ENCODE measurements around the gene ASAP2. TPM values are rescaled to one million over a fixed set of nuclear protein-coding genes. Genes with fewer than 3 reads are reported as not detected.

The ASAP2 gene
- total RNA-seq, 1 donor from 2014 or later: 10.0 TPM

DNA sequence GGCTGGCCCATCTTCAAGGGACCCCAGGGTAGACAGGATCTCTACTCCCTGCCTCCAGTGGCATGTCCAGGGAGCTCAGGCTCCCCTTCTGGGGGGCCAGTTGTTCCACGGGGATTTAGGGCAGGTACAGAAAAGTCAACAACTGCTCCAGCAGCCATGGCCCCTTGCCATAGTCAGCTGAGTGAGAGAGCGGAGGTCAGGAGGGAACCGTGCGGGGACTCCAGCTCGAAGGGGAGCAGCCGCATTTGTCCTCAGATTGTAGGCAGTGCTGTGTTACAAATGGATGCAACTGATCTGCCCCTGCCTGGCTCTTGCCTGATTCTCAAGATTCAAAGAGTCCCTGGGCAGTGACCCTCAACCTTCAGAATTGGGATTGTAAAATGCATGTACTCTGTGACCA, 166.9 kb downstream of the ASAP2 start:
- H3K9me3 ChIP-seq (replicated peaks): no peaks in the 10 kb centered on the region
- DNase-seq: no peak
- peaks cover 19% of the 10 kb centered on the region for H3K4me1 ChIP-seq
- no peak overlapping the region for H3K4me3 ChIP-seq
- H3K27ac ChIP-seq (replicated peaks): no peak overlapping the region
- H3K27me3 ChIP-seq (ENCODE audit: low read depth): no peaks in the 10 kb centered on the region
- intact Hi-C loops (cut with micrococcal nuclease): no loop called here
- TF ChIP-seq CTCF (IDR thresholded peaks at IDR 0.05; ENCODE audit: borderline replicate concordance): no peak
- peaks cover 55% of the 10 kb centered on the region for H3K36me3 ChIP-seq

GRCh38 chr2:9374071-9374730, 167.6 kb downstream of the ASAP2 start:
- intact Hi-C loops (cut with micrococcal nuclease): no loop called here
- no peak overlapping the region for H3K4me3 ChIP-seq
- no peak for TF ChIP-seq CTCF (IDR thresholded peaks at IDR 0.05; ENCODE audit: borderline replicate concordance)
- DNase-seq: no peak
- H3K4me1 ChIP-seq: peaks cover 27% of the 10 kb centered on the region
- no peak overlapping the region for H3K27ac ChIP-seq (replicated peaks)
- H3K9me3 ChIP-seq (replicated peaks): no peaks in the 10 kb centered on the region
- H3K36me3 ChIP-seq: peaks cover 48% of the 10 kb centered on the region
- H3K27me3 ChIP-seq (ENCODE audit: low read depth): no peaks in the 10 kb centered on the region

DNA sequence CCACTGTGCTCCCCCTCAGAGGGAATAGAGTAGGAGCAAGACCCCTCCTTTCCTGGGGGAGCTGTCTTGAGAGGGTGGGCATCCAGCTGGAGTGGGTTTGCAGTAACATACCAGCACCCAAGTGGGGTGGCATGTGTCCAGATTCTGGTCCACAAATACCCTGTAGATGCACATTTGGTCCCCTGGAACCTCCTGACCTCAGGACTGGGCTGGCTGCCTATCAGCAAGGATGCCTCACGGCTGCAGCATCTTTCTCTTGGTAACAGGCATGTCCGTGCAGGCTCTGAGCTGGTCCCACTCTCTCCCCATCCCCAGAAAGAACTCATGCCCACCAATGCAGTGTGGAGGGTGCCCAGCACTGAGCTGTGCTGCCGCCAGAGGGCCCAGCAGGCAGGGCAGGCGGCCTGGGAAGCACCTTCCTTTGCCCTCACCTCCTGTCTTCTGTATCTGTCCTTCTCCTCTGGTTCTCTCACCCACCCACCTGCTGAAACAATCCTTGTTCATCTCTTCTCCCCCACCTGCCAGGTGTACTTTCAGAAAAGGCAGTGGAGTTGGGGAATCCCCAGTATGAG, 169.3 kb downstream of the ASAP2 start:
- no peak for DNase-seq
- Histone ChIP-seq H3K27me3 (ENCODE audit: low read depth) (no peaks in the 10 kb centered on the region), H3K9me3 (replicated peaks) (no peaks in the 10 kb centered on the region), H3K36me3 (peaks cover 40% of the 10 kb centered on the region), H3K4me3 (no peak overlapping the region), H3K27ac (replicated peaks) (peak overlapping the region; percentile 84), H3K4me1 (peaks cover 40% of the 10 kb centered on the region)
- TF ChIP-seq CTCF (IDR thresholded peaks at IDR 0.05; ENCODE audit: borderline replicate concordance): no peak
- intact Hi-C loops (cut with micrococcal nuclease): no loop called here

DNA sequence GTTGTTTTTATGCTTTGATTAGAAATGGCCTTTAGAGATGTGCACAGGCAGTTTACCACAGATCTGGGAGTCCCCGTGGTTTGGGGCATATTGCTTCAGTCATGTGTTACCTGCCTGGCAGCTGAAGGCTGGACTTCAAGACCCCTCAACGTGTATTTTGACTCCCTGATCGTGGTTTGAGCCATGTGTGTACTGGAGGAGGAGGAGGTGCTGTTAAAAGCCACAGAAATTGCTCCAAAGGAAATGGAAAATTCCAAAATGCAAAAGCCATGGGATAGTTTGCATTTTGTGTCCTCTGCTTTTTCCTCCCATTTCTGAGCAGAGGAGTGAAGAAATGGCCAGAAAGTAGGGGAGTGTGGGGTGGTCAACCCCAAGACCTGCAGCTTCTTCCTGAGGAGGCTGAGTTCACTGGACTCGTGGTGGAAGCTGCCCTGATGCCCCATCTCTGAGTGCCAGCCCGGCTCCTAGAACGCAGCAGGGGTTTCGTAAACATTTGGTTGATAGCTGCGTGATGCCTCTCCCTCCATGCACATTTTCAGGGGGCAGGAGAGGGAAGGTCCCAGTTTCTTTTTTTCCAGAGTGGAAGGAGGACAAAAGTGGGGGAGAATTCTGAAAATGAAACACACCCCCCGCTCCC, 171.0 kb downstream of the ASAP2 start:
- no peak for TF ChIP-seq CTCF (IDR thresholded peaks at IDR 0.05; ENCODE audit: borderline replicate concordance)
- DNase-seq: no peak
- Histone ChIP-seq H3K27ac (replicated peaks) (peak overlapping the region; percentile 84), H3K4me3 (no peak overlapping the region), H3K27me3 (ENCODE audit: low read depth) (no peaks in the 10 kb centered on the region), H3K36me3 (peaks cover 31% of the 10 kb centered on the region), H3K9me3 (replicated peaks) (no peaks in the 10 kb centered on the region), H3K4me1 (peaks cover 47% of the 10 kb centered on the region)
- intact Hi-C loops (cut with micrococcal nuclease): no loop called here

- H3K27me3 ChIP-seq (ENCODE audit: low read depth): no peaks in the 10 kb centered on the region
- H3K4me3 ChIP-seq: no peak overlapping the region
- H3K4me1 ChIP-seq: peaks cover 47% of the 10 kb centered on the region
- peaks cover 40% of the 10 kb centered on the region for H3K36me3 ChIP-seq
- intact Hi-C loops (cut with micrococcal nuclease): no loop called here
- no peaks in the 10 kb centered on the region for H3K9me3 ChIP-seq (replicated peaks)
- no peak for TF ChIP-seq CTCF (IDR thresholded peaks at IDR 0.05; ENCODE audit: borderline replicate concordance)
- H3K27ac ChIP-seq (replicated peaks): peak overlapping the region; percentile 84
- peak; percentile 85 for DNase-seq
These were observed 172.1 kb downstream of the ASAP2 start for GRCh38 chr2:9378433-9379390.
